H54 (cell line): ENCODE measurements around the gene TBC1D24.
"Not testable (repeated sequence)": the region's sequence is repeated elsewhere in the genome, so short reads cannot be mapped to it uniquely, and the experiment has no call there.

Experiments
- DNase-seq: peaks from one replicate; pipeline ENCODE4 v3.0.0; 2011; ENCODE audit warnings: low spot score, mixed read lengths; ENCODE audit not compliant: insufficient read length
- FAIRE-seq: peaks from 3 replicates; lab custom pipeline; 2011; peaks lifted over from hg19 to GRCh38; lab: Jason Lieb, UNC
- POLR2A ChIP-seq: IDR thresholded peaks from 2 replicates; pipeline ENCODE4 v1.6.1; 2011; ENCODE audit warnings: low read depth, mild to moderate bottlenecking, low read length

TBC1D24 gene

DNA sequence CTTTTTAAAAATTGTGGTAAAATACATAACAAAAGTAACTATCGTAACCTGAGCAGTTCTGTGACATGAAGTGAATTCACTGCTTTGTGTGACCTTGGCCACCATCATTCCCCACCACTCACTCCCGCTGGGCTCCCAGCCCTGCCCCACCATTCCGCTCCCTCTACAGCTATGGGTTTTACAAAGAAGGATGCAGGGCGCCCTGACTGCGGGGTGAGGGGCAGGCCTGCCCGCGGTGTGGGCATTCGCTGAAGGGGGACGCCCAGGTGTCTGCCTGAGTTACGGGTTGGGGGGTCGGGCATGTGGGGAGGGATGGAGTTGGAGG, 56.4 kb downstream of the TBC1D24 start, which contains the start of gene CEMP1:
Gene CEMP1 (minus strand): TSS at position 38 of the 325 bp plus-strand sequence. CDS start 335 bp downstream, outside the sequence.
- no peak for TF ChIP-seq POLR2A
- FAIRE-seq (no peak), DNase-seq (no peak)

DNA sequence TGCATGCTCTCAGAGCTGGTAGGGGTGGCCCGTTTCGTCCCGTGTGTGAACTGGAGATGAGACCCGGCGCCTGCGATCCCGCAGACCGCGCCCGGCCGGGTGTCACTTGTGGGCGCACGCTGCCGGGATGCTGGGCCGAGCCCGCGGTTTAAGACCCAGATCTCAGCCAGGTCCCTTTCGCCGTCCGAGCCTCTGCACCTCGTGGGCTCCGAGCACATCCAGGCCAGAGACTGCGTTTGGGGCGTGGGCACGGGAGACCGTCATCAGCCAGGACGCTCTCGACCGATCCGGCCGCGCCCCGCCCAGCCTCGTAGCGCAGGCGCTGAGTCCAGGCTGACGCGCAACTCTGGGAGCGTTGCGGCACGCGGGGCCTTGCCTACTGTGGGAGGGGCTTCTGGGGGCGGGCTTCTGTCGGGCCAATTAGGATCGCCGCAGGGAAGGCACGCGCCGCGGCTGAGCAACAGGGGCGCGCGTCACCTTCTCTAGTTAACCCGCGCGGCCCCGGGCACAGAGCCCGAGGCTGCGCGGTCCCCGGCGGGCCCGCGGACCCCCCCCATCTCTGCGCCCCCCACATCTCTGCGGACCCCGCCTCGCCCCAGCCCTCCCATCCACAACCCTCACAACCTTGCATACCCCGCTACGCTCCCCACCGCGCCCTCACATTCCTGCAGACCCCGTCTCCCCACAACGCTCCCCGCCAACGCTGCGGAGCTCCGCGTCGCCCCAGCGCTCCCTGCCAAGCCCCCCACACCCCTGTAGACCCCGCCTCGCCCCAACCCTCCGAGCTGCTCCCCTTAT, 57.0 kb downstream of the TBC1D24 start:
- FAIRE-seq (peak; percentile 11), DNase-seq (peak; percentile 97)
- peak; percentile 76 for TF ChIP-seq POLR2A

DNA sequence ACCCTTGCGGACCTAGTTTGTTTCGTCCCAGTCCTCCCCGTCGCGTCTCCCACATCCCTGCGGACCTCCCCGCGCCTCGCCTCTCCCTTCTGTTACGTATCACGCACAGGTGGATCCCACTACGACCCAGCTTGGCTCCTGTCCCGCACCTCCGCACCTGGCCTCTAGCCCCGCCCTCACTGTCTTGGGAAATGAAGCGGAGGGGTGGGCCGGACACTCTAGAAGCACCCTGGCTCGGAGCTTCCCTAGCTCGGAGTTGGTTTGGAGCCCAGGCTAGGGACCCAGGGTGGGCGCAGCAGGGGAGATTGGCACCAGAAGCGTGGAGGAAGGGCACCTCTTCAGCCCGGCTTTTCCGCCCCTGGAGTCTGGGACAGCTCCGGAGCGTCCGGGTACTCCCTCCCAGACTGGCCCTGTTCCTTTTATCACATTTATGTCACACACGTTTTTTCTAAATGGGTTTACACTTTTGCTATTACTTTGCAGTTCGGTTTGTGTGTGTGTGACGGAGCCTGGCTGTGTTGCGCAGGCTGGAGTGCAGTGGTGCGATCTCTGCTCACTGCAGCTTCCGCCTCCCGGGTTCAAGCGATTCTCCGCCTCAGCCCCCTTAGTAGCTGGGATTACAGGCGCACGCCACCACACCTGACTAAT, 57.7 kb downstream of the TBC1D24 start:
- no peak for FAIRE-seq

GRCh38 chr16:2533142-2533755, 58.3 kb downstream of the TBC1D24 start:
- FAIRE-seq, DNase-seq: not testable (repeated sequence)

More for the DNA sequence above, 57.7 kb downstream of the TBC1D24 start:
- no peak for TF ChIP-seq POLR2A
- DNase-seq: no peak

DNA sequence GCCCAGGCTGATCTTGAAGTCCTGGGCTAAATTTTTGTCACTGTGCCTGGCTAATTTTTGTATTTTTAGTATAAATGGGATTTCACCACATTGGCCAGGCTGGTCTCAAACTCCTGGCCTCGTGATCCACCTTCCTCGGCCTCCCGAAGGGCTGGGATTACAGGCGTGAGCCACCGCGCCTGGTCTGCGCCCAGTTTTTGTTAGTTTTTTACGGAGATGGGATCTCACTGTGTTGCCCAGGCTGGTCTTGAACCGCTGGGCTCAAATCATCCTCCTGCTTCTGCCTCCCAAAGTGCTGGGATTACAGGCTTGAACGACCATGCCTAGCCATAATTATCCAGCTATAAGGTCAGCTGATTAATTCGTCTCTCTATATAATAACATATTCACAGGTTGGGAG, 59.0 kb downstream of the TBC1D24 start:
- FAIRE-seq: no peak
- no peak for TF ChIP-seq POLR2A
- DNase-seq: no peak

DNA sequence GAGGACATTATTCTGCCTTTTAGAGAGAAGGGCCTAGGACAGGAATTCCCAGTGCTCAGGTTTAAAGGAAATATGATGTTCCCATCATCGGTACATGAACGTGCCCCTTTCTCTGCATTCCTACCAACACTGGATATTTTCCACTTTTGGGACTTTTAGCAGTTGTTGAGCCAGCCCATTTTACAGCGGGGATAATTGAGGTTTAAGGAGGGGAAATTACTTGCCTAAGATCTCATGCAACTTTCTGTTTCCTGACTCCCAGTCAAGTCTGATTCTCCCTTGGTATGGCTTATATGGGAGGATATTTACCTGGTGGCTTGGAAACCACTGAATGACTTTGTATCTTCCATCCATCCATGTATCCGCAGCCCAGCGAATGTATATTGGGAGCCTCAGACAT, 59.4 kb downstream of the TBC1D24 start:
- not testable (repeated sequence) for FAIRE-seq, DNase-seq

GRCh38 chr16:2535625-2536013, 60.7 kb downstream of the TBC1D24 start:
- FAIRE-seq: no peak
- no peak for TF ChIP-seq POLR2A
- DNase-seq: no peak

DNA sequence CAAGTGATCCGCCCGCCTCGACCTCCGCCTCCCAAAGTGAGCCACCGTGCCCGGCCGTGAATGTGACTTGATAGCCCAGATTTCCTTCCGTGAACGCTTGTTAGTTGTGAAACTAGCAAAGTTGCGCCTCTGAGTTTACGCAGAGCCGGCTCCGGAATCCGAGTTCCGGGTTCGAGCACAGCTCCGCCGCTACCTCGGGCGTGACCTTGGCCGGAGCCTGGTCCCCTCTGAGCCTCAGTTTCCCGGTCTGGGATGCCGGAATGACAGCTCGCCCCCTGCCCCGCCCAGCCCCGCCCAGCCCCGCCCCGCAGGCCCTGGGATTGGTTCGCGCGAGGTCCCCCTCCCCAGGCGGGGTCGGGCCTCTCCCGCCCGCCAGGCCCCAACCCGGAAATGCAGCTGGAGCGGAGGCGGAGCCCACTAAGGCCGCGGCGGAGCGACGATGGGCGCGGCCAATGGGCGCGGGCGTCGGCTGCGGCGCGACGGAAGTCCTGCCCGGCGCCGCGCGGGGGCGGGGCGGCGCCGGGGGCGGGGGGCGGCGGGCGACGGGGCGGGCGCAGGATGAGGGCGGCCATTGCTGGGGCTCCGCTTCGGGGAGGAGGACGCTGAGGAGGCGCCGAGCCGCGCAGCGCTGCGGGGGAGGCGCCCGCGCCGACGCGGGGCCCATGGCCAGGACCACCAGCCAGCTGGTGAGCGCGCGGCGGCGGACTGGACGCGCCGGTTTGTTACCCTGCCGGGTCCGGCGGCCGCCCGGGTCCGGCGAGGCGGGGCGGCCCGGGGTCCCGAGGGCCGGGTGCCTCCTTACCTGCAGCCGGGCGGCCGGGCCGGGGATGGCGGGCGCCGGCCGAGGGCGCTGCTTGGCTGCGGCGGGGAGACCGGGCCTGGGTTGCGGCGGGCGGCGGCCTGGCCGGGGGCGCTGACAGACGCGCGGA, 62.8 kb downstream of the TBC1D24 start, which contains the start of gene PDPK1:
Gene PDPK1 (plus strand): TSS at position 571 of the 929 bp plus-strand sequence. CDS start 92 bp downstream, at position 663.
- no peak for FAIRE-seq
- peak; percentile 67; the same call in 1 of the 2 replicates for TF ChIP-seq POLR2A
- peak; percentile 81 for DNase-seq

- FAIRE-seq, DNase-seq: not testable (repeated sequence)
Measured at GRCh38 chr16:2539192-2539844, 64.4 kb downstream of the TBC1D24 start.

- DNase-seq: not testable (repeated sequence)
Measured at GRCh38 chr16:2539845-2540458, 65.0 kb downstream of the TBC1D24 start.

DNA sequence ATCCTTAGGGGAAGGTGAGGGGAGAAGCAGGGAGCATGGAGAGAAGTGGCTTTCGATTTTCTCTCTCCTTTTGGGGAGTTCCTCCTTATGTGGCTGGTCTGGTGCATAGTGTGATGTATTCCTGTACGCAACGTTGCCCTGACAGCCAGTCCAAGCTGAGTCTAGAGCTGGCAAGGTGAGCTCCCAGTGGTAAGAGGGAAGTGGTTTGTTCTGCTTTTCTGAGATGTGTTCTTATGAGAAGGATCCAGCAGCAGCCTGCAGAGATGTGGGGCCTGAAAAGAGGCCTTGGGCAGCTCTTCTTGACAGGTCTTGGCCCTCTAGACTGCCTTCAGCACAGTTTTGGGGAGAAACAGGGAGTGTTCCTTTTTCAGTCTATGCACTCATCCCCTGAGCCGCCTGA, 66.0 kb downstream of the TBC1D24 start:
- DNase-seq, FAIRE-seq: not testable (repeated sequence)

More at GRCh38 chr16:2539845-2540458, 65.0 kb downstream of the TBC1D24 start:
- not testable (repeated sequence) for FAIRE-seq

DNA sequence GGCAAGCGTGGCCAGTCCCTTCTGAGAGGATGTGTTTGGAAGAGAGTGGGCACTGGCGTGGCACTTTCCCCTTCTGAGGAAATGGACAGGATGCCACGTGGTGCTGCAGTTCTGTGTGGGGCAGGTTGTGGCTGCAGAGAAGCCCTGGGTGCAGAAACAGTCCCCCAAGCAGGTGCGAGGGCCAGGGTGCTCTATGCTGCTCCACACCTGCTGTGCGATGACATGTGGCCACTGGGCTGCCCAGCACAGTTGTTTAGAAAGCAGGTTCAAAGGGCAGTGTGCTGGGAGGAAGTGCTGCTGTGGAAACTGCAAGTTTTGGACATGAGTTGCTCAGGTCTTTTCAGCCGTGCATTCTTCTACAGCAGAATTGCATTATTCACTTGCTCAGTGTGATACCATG, 66.5 kb downstream of the TBC1D24 start:
- FAIRE-seq, DNase-seq: not testable (repeated sequence)

DNA sequence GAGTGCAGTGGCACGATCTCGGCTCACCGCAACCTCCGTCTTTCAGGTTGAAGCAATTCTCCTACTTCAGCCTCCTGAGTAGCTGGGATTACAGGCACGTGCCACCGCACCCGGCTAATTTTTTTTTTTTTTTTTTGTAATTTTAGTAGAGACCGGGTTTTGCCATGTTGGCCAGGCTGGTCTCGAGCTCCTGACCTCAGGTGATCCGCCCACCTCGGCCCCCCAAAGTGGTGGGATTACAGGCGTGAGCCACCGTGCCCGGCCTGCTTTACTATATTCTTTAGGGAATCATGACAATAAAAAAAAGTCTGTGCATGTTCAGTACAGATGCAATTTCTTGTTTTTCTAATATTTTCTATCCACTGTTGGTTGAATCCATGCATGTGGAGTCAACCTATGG, 68.8 kb downstream of the TBC1D24 start:
- not testable (repeated sequence) for FAIRE-seq, DNase-seq

DNA sequence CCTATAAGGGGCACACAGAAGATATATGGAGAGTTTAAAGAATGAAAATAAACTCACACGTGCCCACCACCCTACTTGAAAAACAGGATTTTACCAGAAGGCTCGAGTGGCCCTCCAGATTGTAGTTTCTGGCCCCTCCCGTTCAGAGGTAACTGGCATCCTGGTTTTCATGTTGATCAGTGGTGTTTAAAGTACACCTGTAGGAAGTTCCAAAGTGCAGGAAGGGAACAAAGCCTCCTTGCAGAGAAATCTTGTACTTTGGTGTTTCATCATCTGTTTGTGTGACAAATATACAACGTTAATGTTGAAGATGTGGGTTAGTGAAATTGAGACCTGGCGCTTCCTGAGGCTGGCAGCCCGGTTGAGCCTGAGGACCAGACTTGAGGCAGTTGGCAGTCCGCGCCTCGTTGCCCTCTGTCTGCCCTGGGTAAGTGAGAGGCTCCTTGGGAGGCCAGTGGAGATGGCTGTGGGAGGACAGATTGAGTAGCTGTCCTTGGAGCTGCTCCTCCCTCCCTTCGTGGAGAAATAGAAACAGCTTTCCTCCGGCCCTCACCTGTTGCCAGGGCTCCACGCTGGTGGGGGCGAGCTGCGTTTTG, 75.5 kb downstream of the TBC1D24 start:
- DNase-seq, FAIRE-seq: not testable (repeated sequence)

DNA sequence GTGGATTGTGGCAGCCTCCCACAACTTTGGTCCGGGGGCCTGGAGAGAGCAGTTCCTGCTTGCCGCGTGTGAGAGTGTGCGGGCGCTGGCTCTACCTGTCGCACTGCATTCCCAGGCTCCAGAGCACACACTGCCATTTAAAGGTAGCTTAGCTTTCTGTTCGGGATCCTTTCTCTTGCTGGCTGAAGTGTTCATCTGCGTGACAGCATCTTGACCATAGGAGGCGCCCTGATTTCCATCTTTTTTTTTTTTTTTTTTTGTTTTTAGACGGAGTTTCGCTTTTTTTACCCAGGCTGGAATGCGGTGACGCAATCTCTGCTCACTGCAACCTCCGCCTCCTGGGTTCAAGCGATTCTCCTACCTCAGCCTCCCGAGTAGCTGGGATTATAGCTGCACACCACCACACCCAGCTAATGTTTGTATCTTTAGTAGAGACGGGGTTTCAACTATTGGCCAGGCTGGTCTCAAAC, 76.5 kb downstream of the TBC1D24 start:
- not testable (repeated sequence) for DNase-seq, FAIRE-seq

DNA sequence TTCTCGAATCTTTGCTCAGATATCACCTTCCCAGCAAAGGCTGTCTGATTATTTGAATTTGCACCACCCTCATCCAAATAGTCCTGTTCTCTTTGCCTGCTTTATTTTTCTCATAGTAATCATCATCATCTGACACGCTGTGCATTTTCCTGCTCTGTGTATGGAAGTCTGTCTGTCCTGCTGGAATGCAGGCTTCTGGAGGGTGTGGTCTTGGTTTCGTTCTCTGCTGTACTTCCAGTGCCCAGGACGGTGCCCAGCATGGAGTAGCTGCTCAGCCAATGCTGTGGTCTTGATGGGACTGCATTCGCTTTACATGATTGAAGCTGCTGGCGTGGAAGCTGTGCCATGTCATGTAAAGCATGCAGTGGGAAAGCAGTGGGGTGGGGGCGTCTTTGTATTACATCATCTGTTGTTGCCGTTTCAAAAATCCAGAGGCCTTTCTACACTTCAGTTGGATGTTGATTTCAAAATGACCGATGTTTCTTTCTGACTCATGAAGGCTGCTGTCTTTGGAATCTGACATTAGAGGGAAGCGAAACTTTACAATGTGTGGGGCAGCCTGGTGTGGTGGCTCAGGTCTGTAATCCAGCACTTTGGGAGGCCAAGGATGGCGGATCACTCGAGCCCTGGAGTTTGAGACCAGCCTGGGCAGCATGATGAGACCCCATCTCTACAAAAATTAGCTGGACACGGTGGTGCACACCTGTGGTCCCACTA, 79.9 kb downstream of the TBC1D24 start:
- DNase-seq, FAIRE-seq: not testable (repeated sequence)
